Stimulated activated CD4-positive, alpha-beta T cell treated with anti-CD3 and anti-CD28 coated beads, Interleukin-1b, Interleukin-23, amount 100 ng/mL, for 48 hours (primary cell): ENCODE measurements around the gene PARD3B.

ENCODE experiments used
- DNase-seq: peaks from one replicate; pipeline ENCODE4 v3.0.0-alpha.2; 2020

The PARD3B gene

GRCh38 chr2:204664708-204665121, 119.4 kb downstream of the PARD3B start:
- no peak for DNase-seq

- DNase-seq: no peak
Measured at GRCh38 chr2:204665207-204665606, 119.9 kb downstream of the PARD3B start.

- DNase-seq: no peak
Measured at GRCh38 chr2:204665771-204666170, 120.5 kb downstream of the PARD3B start.

- no peak for DNase-seq
Measured at GRCh38 chr2:204667990-204668389, 122.7 kb downstream of the PARD3B start.

- DNase-seq: no peak
Measured at GRCh38 chr2:204669382-204669781, 124.1 kb downstream of the PARD3B start.

- no peak for DNase-seq
Measured at GRCh38 chr2:204670124-204670523, 124.8 kb downstream of the PARD3B start.

- DNase-seq: no peak
Measured at GRCh38 chr2:204670756-204671155, 125.5 kb downstream of the PARD3B start.

- no peak for DNase-seq
Measured at GRCh38 chr2:204672772-204673171, 127.5 kb downstream of the PARD3B start.

GRCh38 chr2:204673877-204674276, 128.6 kb downstream of the PARD3B start:
- no peak for DNase-seq

- DNase-seq: no peak
Measured at GRCh38 chr2:204678031-204678430, 132.8 kb downstream of the PARD3B start.

GRCh38 chr2:204680576-204680975, 135.3 kb downstream of the PARD3B start:
- DNase-seq: no peak

- no peak for DNase-seq
Measured at GRCh38 chr2:204681412-204681811, 136.1 kb downstream of the PARD3B start.

GRCh38 chr2:204683384-204683783, 138.1 kb downstream of the PARD3B start:
- DNase-seq: no peak

- no peak for DNase-seq
Measured at GRCh38 chr2:204686406-204686805, 141.1 kb downstream of the PARD3B start.

- no peak for DNase-seq
Measured at GRCh38 chr2:204687776-204688175, 142.5 kb downstream of the PARD3B start.

GRCh38 chr2:204691911-204692510, 146.7 kb downstream of the PARD3B start:
- DNase-seq: peak; percentile 14

- no peak for DNase-seq
Measured at GRCh38 chr2:204692790-204693189, 147.5 kb downstream of the PARD3B start.

- no peak for DNase-seq
Measured at GRCh38 chr2:204693262-204693661, 148.0 kb downstream of the PARD3B start.

- no peak for DNase-seq
Measured at GRCh38 chr2:204695506-204695905, 150.2 kb downstream of the PARD3B start.

- DNase-seq: no peak
Measured at GRCh38 chr2:204696124-204696523, 150.8 kb downstream of the PARD3B start.

- DNase-seq: no peak
Measured at GRCh38 chr2:204705243-204705932, 160.1 kb downstream of the PARD3B start.

- DNase-seq: no peak
Measured at GRCh38 chr2:204706939-204707338, 161.7 kb downstream of the PARD3B start.

- no peak for DNase-seq
Measured at GRCh38 chr2:204713211-204713610, 167.9 kb downstream of the PARD3B start.

- no peak for DNase-seq
Measured at GRCh38 chr2:204715361-204715760, 170.1 kb downstream of the PARD3B start.

- no peak for DNase-seq
Measured at GRCh38 chr2:204717591-204717990, 172.3 kb downstream of the PARD3B start.
